HepG2 (cell line): ENCODE measurements around the gene OSER1. TPM values are rescaled to one million over a fixed set of nuclear protein-coding genes. Genes with fewer than 3 reads are reported as not detected.
A peak's percentile ranks its signal among the peaks of the same experiment; 100 is the strongest.
"Not testable (repeated sequence)": the region's sequence is repeated elsewhere in the genome, so short reads cannot be mapped to it uniquely, and the experiment has no call there.

Source experiments
- ATAC-seq: fragments of 200-7000 bp; cut with Tn5 transposase; 3 replicates; pipeline ENCODE4 v1.9.1; 2020; ENCODE audit warnings: mild to moderate bottlenecking, moderate library complexity
- BruUV-seq: library from RNA; stranded (reverse); fragments of 400-500 nt; replicated peaks from 2 replicates; lab custom pipeline; 2021; lab: Mats Ljungman, UMichigan
- CTCF ChIA-PET: fragments of 300-600 bp; formaldehyde crosslinking; extraction: SDS; loops from one replicate; lab custom pipeline; 2021; ENCODE audit warnings: low total read pairs, inconsistent platforms, low intra/inter-chr PET ratio; lab: Yijun Ruan, JAX
- POLR2A ChIA-PET: fragments of 350-600 bp; sonication (Branson Sonifier 250); formaldehyde crosslinking; loops from one replicate; lab custom pipeline; 2020; ENCODE audit warnings: antibody characterized with exemption, inconsistent platforms; lab: Yijun Ruan, JAX
- DNase-seq: peaks from one replicate; pipeline ENCODE4 v3.0.0-alpha.2; 2015; ENCODE audit warnings: low spot score
- FAIRE-seq: peaks from 3 replicates; lab custom pipeline; 2011; peaks lifted over from hg19 to GRCh38; lab: Jason Lieb, UNC
- H2AFZ ChIP-seq: one replicate; pipeline ENCODE4 v1.6.1; 2011; ENCODE audit warnings: low read length, inconsistent platforms
- H3K27ac ChIP-seq: fragments of 300-600 bp; 3 replicates; pipeline ENCODE4 v1.8.0; 2011; ENCODE audit warnings: mixed run types, mild to moderate bottlenecking, mixed read lengths, low read length, inconsistent platforms; ENCODE audit not compliant: insufficient read depth; ENCODE audit errors: extremely low read length
- H3K27me3 ChIP-seq, 2 experiments: fragments of 200-600 bp in 1 of 2; 2 replicates in 1 of 2; 3 replicates in 1 of 2; pipeline versions ENCODE4 v1.6.0 to v1.8.0; 2011; ENCODE audit warnings: low read length in 2 of 2, mild to moderate bottlenecking in 2 of 2, moderate library complexity in 2 of 2, inconsistent platforms in 1 of 2; ENCODE audit not compliant: insufficient read depth in 2 of 2, control insufficient read depth in 1 of 2
- H3K36me3 ChIP-seq, 2 experiments: fragments of 200-600 bp in 1 of 2; replicated peaks in 1 of 2; 2 replicates in 1 of 2; 3 replicates in 1 of 2; pipeline versions ENCODE4 v1.5.1 to v1.8.0; 2011; ENCODE audit warnings: low read length in 2 of 2, inconsistent platforms in 1 of 2; ENCODE audit not compliant: insufficient read depth in 2 of 2, control insufficient read depth in 1 of 2
- H3K4me1 ChIP-seq: 2 replicates; pipeline ENCODE4 v1.5.1; 2012; ENCODE audit warnings: low read length, inconsistent platforms; ENCODE audit not compliant: insufficient read depth
- H3K4me2 ChIP-seq: 2 replicates; pipeline ENCODE4 v1.6.0; 2011; ENCODE audit warnings: low read depth, low read length, inconsistent platforms
- H3K4me3 ChIP-seq, 3 experiments: fragments of 200-600 bp in 1 of 3; sonication (generic), shearing (Covaris generic) in 1 of 3; replicated peaks in 1 of 3; 2 replicates each; pipeline ENCODE4 v1.5.1; 2011 to 2016; ENCODE audit warnings: low read length in 3 of 3, inconsistent platforms in 2 of 3, low read depth in 2 of 3, mild to moderate bottlenecking in 2 of 3, control low read depth in 1 of 3, mixed read lengths in 1 of 3; ENCODE audit not compliant: insufficient read depth in 1 of 3
- H3K79me2 ChIP-seq: one replicate; pipeline ENCODE4 v1.6.1; 2011; ENCODE audit warnings: low read length, inconsistent platforms; ENCODE audit not compliant: insufficient read depth
- H3K9ac ChIP-seq: 2 replicates; pipeline ENCODE4 v1.6.0; 2011; ENCODE audit warnings: mild to moderate bottlenecking, low read depth, low read length, inconsistent platforms; ENCODE audit not compliant: insufficient read depth
- H3K9me3 ChIP-seq: 2 replicates; pipeline ENCODE4 v1.5.1; 2012; ENCODE audit warnings: mild to moderate bottlenecking, low read length
- H4K20me1 ChIP-seq: 2 replicates; pipeline ENCODE4 v1.6.0; 2011; ENCODE audit warnings: inconsistent platforms, mild to moderate bottlenecking, low read length, moderate library complexity; ENCODE audit not compliant: insufficient read depth
- LCORL ChIP-seq, 2 experiments: fragments of 450-650 bp in 1 of 2; sonication (generic) in 1 of 2; formaldehyde crosslinking in 1 of 2; IDR thresholded peaks; 2 replicates each; pipeline versions ENCODE4 v1.5.0 to v1.6.1; 2017 to 2020; ENCODE audit warnings: antibody characterized with exemption in 1 of 2, missing genetic modification reagents in 1 of 2
- MIER2 ChIP-seq: IDR thresholded peaks from 2 replicates; pipeline ENCODE4 v1.6.1; 2016; ENCODE audit warnings: missing biosample characterization, missing genetic modification reagents
- MIXL1 ChIP-seq: IDR thresholded peaks from 2 replicates; pipeline ENCODE4 v1.6.1; 2016
- PHF5A ChIP-seq: IDR thresholded peaks from one replicate; pipeline ENCODE4 v1.6.1; 2018; ENCODE audit warnings: low read depth, missing genetic modification reagents; ENCODE audit not compliant: unreplicated experiment
- RAD21 ChIP-seq: fragments of 450-650 bp; formaldehyde crosslinking; IDR thresholded peaks from 2 replicates; pipeline ENCODE4 v1.5.0; 2020; ENCODE audit warnings: mild to moderate bottlenecking
- REPIN1 ChIP-seq: sonication (generic); formaldehyde crosslinking; IDR thresholded peaks from 2 replicates; pipeline ENCODE4 v1.8.0; 2022; ENCODE audit warnings: missing genetic modification reagents, low read depth, mild to moderate bottlenecking, borderline replicate concordance
- RXRB ChIP-seq: IDR thresholded peaks from 2 replicates; pipeline ENCODE4 v1.6.1; 2016; ENCODE audit warnings: borderline replicate concordance, missing genetic modification reagents, missing compliant biosample characterization
- SALL1 ChIP-seq: sonication (generic); formaldehyde crosslinking; IDR thresholded peaks from 2 replicates; pipeline ENCODE4 v1.8.0; 2022; ENCODE audit warnings: mild to moderate bottlenecking, missing genetic modification reagents
- SAP130 ChIP-seq: IDR thresholded peaks from 2 replicates; pipeline ENCODE4 v1.6.1; 2016; ENCODE audit warnings: low read depth
- SMAD3 ChIP-seq: sonication (generic); formaldehyde crosslinking; IDR thresholded peaks from 2 replicates; pipeline ENCODE4 v1.4.0; 2020; ENCODE audit warnings: missing genetic modification reagents
- SMC3 ChIP-seq: IDR thresholded peaks from 2 replicates; pipeline ENCODE4 v1.6.1; 2011; ENCODE audit warnings: low read length, improper control_type of control experiment
- SNAPC2 ChIP-seq: sonication (generic); formaldehyde crosslinking; IDR thresholded peaks from 2 replicates; pipeline ENCODE4 v1.8.1; 2022; ENCODE audit warnings: mild to moderate bottlenecking, missing genetic modification reagents
- STAG1 ChIP-seq: sonication (generic); formaldehyde crosslinking; IDR thresholded peaks from 2 replicates; pipeline ENCODE4 v1.4.0; 2020; ENCODE audit warnings: missing genetic modification reagents
- TEAD3 ChIP-seq: optimal IDR thresholded peaks from 2 replicates; pipeline ENCODE3; 2016; ENCODE audit warnings: borderline replicate concordance
- XRCC5 ChIP-seq: fragments of 200-400 bp; formaldehyde crosslinking; optimal IDR thresholded peaks from 2 replicates; pipeline ENCODE3; 2017; ENCODE audit warnings: mild to moderate bottlenecking, low read length
- ZNF724P ChIP-seq: sonication (generic); formaldehyde crosslinking; IDR thresholded peaks from 2 replicates; pipeline ENCODE4 v1.8.0; 2022; ENCODE audit warnings: missing genetic modification reagents, borderline replicate concordance
- ZNF792 ChIP-seq: IDR thresholded peaks from 2 replicates; pipeline ENCODE4 v1.6.1; 2016
- WGBS: methylation state at CpG from one replicate; pipeline ENCODE4 v1.1.6; 2017; ENCODE audit warnings: low lambda C conversion rate; 5-methylcytosine and 5-hydroxymethylcytosine counted together
- in situ Hi-C: cut with HindIII; loops from 2 replicates; pipeline ENCODE4 v1.10.0; 2017; ENCODE audit warnings: low pct_unique_long_range_greater_than_20kb; ENCODE audit not compliant: extremely low pct_ligation_motif_present
- intact Hi-C: fragments of 100-400 bp; cut with micrococcal nuclease; formaldehyde crosslinking; loops from one replicate; pipeline ENCODE4 v1.10.0; 2022; ENCODE audit not compliant: unreplicated experiment
- polyA plus RNA-seq, 8 experiments: library from polyadenylated mRNA; depleted of rRNA in 3 of 8; stranded (reverse) in 7 of 8; unstranded in 1 of 8; fragments of >200 nt; fragmentation: Illumina TruSeq in 4 of 8; extraction: Trizol in 4 of 8; gene quantifications; 2 replicates each; pipeline versions ENCODE4 v1.2.1 to v1.2.3, GENCODE V29; 2011 to 2016; ENCODE audit warnings: low read depth in 4 of 8, missing spikeins in 1 of 8, mixed read lengths in 1 of 8; ENCODE audit not compliant: insufficient read depth in 1 of 8
- total RNA-seq, 5 experiments: library from RNA; depleted of rRNA; stranded (reverse); fragments of >200 nt; fragmentation: Illumina TruSeq; extraction: Trizol; gene quantifications; 2 replicates each; pipeline ENCODE4 v1.2.3, GENCODE V29; 2016; ENCODE audit warnings: low read depth in 1 of 5
- TF ChIP-seq, protein P1 (sequence below): sonication (generic); formaldehyde crosslinking; IDR thresholded peaks from 2 replicates; pipeline ENCODE4 v1.5.0; 2020; ENCODE audit warnings: missing genetic modification reagents
- TF ChIP-seq, protein P2 (sequence below): sonication (generic); formaldehyde crosslinking; IDR thresholded peaks from 2 replicates; pipeline ENCODE4 v1.4.0; 2020; ENCODE audit warnings: missing genetic modification reagents
- TF ChIP-seq, protein P3 (sequence below): IDR thresholded peaks from 2 replicates; pipeline ENCODE4 v1.6.1; 2016; ENCODE audit warnings: missing genetic modification reagents, missing compliant biosample characterization
- TF ChIP-seq, protein P4 (sequence below): sonication (generic); formaldehyde crosslinking; IDR thresholded peaks from 2 replicates; pipeline ENCODE4 v1.5.0; 2020; ENCODE audit warnings: mild to moderate bottlenecking, missing genetic modification reagents, moderate library complexity

The OSER1 gene
- total and polyA plus RNA-seq, 2 of the 13 experiments (the other 11 are each of a cell fraction or from before 2014, with no cell fraction given): 71.2 to 71.5 TPM

DNA sequence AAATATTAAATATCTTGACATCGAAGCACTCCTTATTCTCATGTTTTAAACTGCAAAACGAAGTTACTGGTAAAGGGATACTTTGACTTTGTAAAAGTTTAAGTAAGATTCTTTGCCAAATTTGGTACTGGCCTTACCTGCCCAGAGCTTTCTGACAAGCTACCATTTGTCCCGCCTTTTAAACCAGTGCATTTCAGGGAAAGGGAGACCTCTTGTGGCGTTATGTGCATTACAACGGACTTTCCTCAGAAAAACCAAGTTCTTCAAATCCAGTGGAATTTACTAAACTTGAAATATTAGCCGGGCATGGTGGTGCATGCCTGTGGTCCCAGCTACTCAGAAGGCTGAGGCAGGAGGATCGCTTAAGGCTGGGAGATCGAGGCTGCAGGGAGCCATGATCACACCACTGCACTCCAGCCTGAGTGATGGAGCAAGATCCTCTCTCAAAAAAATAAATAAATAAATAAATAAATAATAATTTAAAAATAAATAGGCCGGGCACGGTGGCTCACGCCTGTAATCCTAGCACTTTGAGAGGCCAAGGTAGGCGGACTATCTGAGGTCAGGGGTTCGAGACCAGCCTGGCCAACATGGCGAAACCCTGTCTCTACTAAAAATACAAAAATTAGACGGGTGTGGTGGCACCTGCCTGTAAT lies 20.2 kb downstream of the OSER1 start:
- H3K4me1 ChIP-seq: peaks cover 29% of the 10 kb centered on the region
- 11% methylated on average over 15 of the region's 15 CpGs for WGBS
- H3K9ac ChIP-seq; H3K36me3 ChIP-seq; H3K4me3 ChIP-seq; H2AFZ ChIP-seq; H4K20me1 ChIP-seq; H3K79me2 ChIP-seq; H3K4me2 ChIP-seq; BruUV-seq; in situ Hi-C loops; H3K9me3 ChIP-seq; H3K27ac ChIP-seq; TF ChIP-seq LCORL (IDR thresholded peaks at IDR 0.05): not testable (repeated sequence)
- ChIA-PET CTCF (interaction anchor here (1.0 to 4.7 kb wide), 4 partner anchors 25 to 134 kb away, joined by 4 to 110 read pairs (median 6); no protein-coding TSS in a partner anchor), POLR2A (interaction anchor here (0.8 to 0.9 kb wide), 2 partner anchors 74 kb away, joined by 3 to 5 read pairs; no protein-coding TSS in a partner anchor)
- intact Hi-C loops: loop anchor here (1.0 kb wide), 1 partner anchor 74 kb away; no protein-coding TSS in a partner anchor
- peak; percentile 93 for FAIRE-seq
- ATAC-seq: peak; percentile 31
- H3K27me3 ChIP-seq: peaks cover 5 to 29% of the 10 kb centered on the region in 2 experiments; a peak in 4 of 5 replicates
- peak; percentile 83 for DNase-seq
- TF ChIP-seq, protein P1, sequence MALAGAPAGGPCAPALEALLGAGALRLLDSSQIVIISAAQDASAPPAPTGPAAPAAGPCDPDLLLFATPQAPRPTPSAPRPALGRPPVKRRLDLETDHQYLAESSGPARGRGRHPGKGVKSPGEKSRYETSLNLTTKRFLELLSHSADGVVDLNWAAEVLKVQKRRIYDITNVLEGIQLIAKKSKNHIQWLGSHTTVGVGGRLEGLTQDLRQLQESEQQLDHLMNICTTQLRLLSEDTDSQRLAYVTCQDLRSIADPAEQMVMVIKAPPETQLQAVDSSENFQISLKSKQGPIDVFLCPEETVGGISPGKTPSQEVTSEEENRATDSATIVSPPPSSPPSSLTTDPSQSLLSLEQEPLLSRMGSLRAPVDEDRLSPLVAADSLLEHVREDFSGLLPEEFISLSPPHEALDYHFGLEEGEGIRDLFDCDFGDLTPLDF: peak; percentile 64
- TF ChIP-seq LCORL (CRISPR knock-in tag; IDR thresholded peaks at IDR 0.05) (0 out of 2 replicates have a peak, but pooled peaks have one; percentile 55), RXRB (CRISPR knock-in tag) (peak; percentile 24; the same call in 1 of the 2 replicates), SMAD3 (0 out of 2 replicates have a peak, but pooled peaks have one; percentile 18), SAP130 (CRISPR knock-in tag) (0 out of 2 replicates have a peak, but pooled peaks have one; percentile 43), SMC3 (peak; percentile 98), RAD21 (CRISPR knock-in tag) (peak; percentile 89), PHF5A (peak; percentile 27), TEAD3 (peak; percentile 78), SALL1 (CRISPR knock-in tag) (peak; percentile 34; the same call in 1 of the 2 replicates), XRCC5 (peak; percentile 44), ZNF724P (CRISPR knock-in tag) (0 out of 2 replicates have a peak, but pooled peaks have one; percentile 13), REPIN1 (CRISPR knock-in tag) (peak; percentile 24; the same call in 1 of the 2 replicates), MIXL1 (0 out of 2 replicates have a peak, but pooled peaks have one; percentile 43), ZNF792 (CRISPR knock-in tag) (0 out of 2 replicates have a peak, but pooled peaks have one; percentile 31), SNAPC2 (CRISPR knock-in tag) (0 out of 2 replicates have a peak, but pooled peaks have one; percentile 24), STAG1 (peak; percentile 95), MIER2 (0 out of 2 replicates have a peak, but pooled peaks have one; percentile 33)
- TF ChIP-seq, protein P2, sequence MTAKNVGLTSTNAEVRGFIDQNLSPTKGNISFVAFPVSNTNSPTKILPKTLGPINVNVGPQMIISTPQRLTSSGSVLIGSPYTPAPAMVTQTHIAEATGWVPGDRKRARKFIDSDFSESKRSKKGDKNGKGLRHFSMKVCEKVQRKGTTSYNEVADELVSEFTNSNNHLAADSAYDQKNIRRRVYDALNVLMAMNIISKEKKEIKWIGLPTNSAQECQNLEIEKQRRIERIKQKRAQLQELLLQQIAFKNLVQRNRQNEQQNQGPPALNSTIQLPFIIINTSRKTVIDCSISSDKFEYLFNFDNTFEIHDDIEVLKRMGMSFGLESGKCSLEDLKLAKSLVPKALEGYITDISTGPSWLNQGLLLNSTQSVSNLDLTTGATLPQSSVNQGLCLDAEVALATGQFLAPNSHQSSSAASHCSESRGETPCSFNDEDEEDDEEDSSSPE (CRISPR knock-in tag): peak; percentile 86
- TF ChIP-seq, protein P3, sequence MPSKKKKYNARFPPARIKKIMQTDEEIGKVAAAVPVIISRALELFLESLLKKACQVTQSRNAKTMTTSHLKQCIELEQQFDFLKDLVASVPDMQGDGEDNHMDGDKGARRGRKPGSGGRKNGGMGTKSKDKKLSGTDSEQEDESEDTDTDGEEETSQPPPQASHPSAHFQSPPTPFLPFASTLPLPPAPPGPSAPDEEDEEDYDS (CRISPR knock-in tag): 0 out of 2 replicates have a peak, but pooled peaks have one; percentile 12
- TF ChIP-seq, protein P4, sequence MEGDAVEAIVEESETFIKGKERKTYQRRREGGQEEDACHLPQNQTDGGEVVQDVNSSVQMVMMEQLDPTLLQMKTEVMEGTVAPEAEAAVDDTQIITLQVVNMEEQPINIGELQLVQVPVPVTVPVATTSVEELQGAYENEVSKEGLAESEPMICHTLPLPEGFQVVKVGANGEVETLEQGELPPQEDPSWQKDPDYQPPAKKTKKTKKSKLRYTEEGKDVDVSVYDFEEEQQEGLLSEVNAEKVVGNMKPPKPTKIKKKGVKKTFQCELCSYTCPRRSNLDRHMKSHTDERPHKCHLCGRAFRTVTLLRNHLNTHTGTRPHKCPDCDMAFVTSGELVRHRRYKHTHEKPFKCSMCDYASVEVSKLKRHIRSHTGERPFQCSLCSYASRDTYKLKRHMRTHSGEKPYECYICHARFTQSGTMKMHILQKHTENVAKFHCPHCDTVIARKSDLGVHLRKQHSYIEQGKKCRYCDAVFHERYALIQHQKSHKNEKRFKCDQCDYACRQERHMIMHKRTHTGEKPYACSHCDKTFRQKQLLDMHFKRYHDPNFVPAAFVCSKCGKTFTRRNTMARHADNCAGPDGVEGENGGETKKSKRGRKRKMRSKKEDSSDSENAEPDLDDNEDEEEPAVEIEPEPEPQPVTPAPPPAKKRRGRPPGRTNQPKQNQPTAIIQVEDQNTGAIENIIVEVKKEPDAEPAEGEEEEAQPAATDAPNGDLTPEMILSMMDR (CRISPR knock-in tag): peak; percentile 95
